ENCODE results near the gene SCML1. TPM values are rescaled to one million over a fixed set of nuclear protein-coding genes. Genes with fewer than 3 reads are reported as not detected.
A peak's percentile ranks its signal among the peaks of the same experiment; 100 is the strongest.
"Not testable (repeated sequence)": the region's sequence is repeated elsewhere in the genome, so short reads cannot be mapped to it uniquely, and the experiment has no call there.

Gene SCML1
- total RNA-seq, 1 donor from 2014 or later = 12.3 TPM

GRCh38 chrX:17779434-17779833 is 42.1 kb downstream of the SCML1 start:
- ATAC-seq (no peak), DNase-seq (no peak)
- H3K4me3 ChIP-seq = no peak overlapping the region
- no peaks in the 10 kb centered on the region for H3K27me3 ChIP-seq
- intact Hi-C loops (cut with DNase I) = no loop called here
- TF ChIP-seq, protein P1, sequence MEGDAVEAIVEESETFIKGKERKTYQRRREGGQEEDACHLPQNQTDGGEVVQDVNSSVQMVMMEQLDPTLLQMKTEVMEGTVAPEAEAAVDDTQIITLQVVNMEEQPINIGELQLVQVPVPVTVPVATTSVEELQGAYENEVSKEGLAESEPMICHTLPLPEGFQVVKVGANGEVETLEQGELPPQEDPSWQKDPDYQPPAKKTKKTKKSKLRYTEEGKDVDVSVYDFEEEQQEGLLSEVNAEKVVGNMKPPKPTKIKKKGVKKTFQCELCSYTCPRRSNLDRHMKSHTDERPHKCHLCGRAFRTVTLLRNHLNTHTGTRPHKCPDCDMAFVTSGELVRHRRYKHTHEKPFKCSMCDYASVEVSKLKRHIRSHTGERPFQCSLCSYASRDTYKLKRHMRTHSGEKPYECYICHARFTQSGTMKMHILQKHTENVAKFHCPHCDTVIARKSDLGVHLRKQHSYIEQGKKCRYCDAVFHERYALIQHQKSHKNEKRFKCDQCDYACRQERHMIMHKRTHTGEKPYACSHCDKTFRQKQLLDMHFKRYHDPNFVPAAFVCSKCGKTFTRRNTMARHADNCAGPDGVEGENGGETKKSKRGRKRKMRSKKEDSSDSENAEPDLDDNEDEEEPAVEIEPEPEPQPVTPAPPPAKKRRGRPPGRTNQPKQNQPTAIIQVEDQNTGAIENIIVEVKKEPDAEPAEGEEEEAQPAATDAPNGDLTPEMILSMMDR (IDR thresholded peaks at IDR 0.05) = no peak
- no peaks in the 10 kb centered on the region for H3K36me3 ChIP-seq
- no peaks in the 10 kb centered on the region for H3K9me3 ChIP-seq
- H3K27ac ChIP-seq = no peak overlapping the region
- H3K4me1 ChIP-seq = no peaks in the 10 kb centered on the region

GRCh38 chrX:17786554-17787347 is 49.5 kb downstream of the SCML1 start:
- H3K4me1 ChIP-seq; H3K27ac ChIP-seq; intact Hi-C loops (cut with DNase I); H3K36me3 ChIP-seq; H3K4me3 ChIP-seq; H3K27me3 ChIP-seq; DNase-seq; ATAC-seq; H3K9me3 ChIP-seq: not testable (repeated sequence)

DNA sequence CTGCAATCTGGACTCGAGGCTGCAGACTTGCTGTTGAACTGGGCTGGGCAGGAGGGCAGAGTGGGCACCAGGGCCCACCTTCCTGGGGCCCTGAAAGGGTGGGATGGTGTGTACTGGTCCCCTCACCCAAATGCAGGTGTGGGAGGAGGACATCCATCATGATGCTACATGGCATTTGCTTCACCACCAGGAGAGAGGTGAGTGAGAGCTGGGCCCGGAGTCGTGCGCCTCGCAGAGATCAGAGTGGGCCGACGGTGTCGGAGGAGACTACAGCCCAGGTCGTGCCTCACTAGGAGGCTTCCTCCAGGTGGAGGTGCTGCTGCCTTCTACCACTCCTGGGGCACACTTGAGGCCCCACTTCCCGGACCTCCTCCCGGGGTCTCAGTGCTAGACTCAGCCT is 50.3 kb downstream of the SCML1 start:
- H3K27me3 ChIP-seq = no peaks in the 10 kb centered on the region
- no peak overlapping the region for H3K27ac ChIP-seq
- H3K4me3 ChIP-seq = no peak overlapping the region
- no peaks in the 10 kb centered on the region for H3K4me1 ChIP-seq
- TF ChIP-seq, protein P1 (IDR thresholded peaks at IDR 0.05) = no peak
- no peaks in the 10 kb centered on the region for H3K36me3 ChIP-seq
- H3K9me3 ChIP-seq = no peaks in the 10 kb centered on the region
- DNase-seq (no peak), ATAC-seq (no peak)
- intact Hi-C loops (cut with DNase I) = no loop called here

- ATAC-seq (peak; percentile 93), DNase-seq (peak; percentile 64)
- Histone ChIP-seq H3K36me3 (no peaks in the 10 kb centered on the region), H3K27me3 (no peaks in the 10 kb centered on the region), H3K9me3 (no peaks in the 10 kb centered on the region), H3K4me1 (no peaks in the 10 kb centered on the region), H3K4me3 (no peak overlapping the region), H3K27ac (no peak overlapping the region)
- TF ChIP-seq, protein P1 (IDR thresholded peaks at IDR 0.05) = peak; percentile 74
- intact Hi-C loops (cut with DNase I) = no loop called here
Observed at GRCh38 chrX:17788439-17788838, 51.1 kb downstream of the SCML1 start.

DNA sequence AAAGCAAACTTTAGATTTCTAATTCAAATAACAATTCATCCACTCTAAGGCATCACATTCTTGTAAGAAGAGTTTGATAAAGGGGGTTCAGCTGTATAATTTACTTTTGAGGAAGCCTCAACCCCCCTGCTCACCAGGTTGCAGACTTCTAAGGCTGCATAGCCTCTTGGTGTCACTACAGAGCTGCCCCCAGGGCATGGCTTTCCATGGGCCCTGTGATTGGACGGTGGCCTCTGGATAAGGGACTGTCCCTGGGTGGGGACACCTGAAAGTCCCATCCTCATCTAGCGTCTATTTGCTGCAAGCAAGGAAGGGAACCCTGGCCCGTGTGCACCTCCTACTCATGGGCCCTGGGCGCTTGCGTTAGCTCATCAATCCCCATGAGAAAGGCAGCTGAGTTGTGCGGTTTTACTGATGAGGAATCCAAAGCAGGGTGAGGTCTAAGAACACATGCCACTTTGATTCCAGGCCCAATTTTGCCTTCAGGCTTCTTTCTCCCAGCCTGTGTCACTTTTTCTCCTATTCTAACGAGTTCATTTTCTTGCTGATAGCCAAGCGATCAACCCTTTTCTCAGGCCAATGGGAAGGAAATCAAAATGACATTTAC is 51.8 kb downstream of the SCML1 start:
- H3K4me3 ChIP-seq = no peak overlapping the region
- no peaks in the 10 kb centered on the region for H3K27me3 ChIP-seq
- DNase-seq = no peak
- H3K36me3 ChIP-seq = no peaks in the 10 kb centered on the region
- TF ChIP-seq, protein P1 (IDR thresholded peaks at IDR 0.05) = no peak
- no peaks in the 10 kb centered on the region for H3K4me1 ChIP-seq
- no peaks in the 10 kb centered on the region for H3K9me3 ChIP-seq
- H3K27ac ChIP-seq = no peak overlapping the region
- intact Hi-C loops (cut with DNase I) = no loop called here
- no peak for ATAC-seq

DNA sequence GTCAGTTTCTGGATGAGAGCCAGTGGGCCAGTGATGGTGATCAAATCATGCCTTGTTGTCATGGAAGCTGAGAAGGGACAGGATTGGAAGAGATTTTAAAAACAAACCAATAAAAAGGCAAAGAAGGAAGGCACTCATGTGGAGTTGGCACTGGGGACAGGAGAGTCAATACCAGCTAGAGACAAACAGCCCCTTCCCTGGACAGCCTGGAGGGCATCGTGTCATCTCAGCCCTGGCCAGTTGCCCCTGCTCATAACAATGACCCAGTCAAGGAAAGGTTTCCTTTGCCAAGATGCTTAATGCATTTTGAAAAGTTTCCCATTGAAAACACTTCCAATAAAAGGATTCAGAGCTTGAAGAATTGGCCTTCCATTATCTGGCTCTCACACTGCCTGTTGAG is 55.5 kb downstream of the SCML1 start:
- DNase-seq = no peak
- Histone ChIP-seq H3K36me3 (no peaks in the 10 kb centered on the region), H3K4me3 (no peak overlapping the region), H3K9me3 (no peaks in the 10 kb centered on the region), H3K27ac (no peak overlapping the region), H3K27me3 (no peaks in the 10 kb centered on the region), H3K4me1 (no peaks in the 10 kb centered on the region)
- no peak for ATAC-seq
- TF ChIP-seq, protein P1 (IDR thresholded peaks at IDR 0.05) = no peak
- intact Hi-C loops (cut with DNase I) = no loop called here
